ENCODE results near the gene LRRC2.
"Not testable (repeated sequence)": the region's sequence is repeated elsewhere in the genome, so short reads cannot be mapped to it uniquely, and the experiment has no call there.

LRRC2 gene

DNA sequence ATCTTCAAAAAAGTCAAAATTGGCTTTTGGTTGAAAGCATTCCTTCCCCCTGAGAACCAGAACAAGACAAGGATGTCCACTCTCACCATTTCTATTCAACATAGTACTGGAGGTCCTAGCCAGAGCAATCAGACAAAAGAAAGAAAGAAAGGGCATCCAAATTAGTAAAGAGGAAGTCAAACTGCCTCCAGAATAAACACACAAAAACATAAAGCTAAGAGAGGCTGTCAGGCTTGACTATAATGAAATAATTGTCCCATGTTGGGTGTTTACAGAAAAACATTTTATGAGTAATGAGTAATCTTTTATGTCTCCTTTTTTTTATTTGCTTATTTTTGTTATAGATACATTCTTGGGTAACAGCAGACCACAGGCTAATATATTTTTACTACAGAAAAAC is 27.9 kb upstream of the LRRC2 start:
- TF ChIP-seq, protein P1, sequence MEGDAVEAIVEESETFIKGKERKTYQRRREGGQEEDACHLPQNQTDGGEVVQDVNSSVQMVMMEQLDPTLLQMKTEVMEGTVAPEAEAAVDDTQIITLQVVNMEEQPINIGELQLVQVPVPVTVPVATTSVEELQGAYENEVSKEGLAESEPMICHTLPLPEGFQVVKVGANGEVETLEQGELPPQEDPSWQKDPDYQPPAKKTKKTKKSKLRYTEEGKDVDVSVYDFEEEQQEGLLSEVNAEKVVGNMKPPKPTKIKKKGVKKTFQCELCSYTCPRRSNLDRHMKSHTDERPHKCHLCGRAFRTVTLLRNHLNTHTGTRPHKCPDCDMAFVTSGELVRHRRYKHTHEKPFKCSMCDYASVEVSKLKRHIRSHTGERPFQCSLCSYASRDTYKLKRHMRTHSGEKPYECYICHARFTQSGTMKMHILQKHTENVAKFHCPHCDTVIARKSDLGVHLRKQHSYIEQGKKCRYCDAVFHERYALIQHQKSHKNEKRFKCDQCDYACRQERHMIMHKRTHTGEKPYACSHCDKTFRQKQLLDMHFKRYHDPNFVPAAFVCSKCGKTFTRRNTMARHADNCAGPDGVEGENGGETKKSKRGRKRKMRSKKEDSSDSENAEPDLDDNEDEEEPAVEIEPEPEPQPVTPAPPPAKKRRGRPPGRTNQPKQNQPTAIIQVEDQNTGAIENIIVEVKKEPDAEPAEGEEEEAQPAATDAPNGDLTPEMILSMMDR (IDR thresholded peaks at IDR 0.05; ENCODE audit: insufficient read depth, missing control alignments), result no peak
- DNase-seq (ENCODE audit: insufficient read length, low spot score), result no peak
- no peak for FAIRE-seq

DNA sequence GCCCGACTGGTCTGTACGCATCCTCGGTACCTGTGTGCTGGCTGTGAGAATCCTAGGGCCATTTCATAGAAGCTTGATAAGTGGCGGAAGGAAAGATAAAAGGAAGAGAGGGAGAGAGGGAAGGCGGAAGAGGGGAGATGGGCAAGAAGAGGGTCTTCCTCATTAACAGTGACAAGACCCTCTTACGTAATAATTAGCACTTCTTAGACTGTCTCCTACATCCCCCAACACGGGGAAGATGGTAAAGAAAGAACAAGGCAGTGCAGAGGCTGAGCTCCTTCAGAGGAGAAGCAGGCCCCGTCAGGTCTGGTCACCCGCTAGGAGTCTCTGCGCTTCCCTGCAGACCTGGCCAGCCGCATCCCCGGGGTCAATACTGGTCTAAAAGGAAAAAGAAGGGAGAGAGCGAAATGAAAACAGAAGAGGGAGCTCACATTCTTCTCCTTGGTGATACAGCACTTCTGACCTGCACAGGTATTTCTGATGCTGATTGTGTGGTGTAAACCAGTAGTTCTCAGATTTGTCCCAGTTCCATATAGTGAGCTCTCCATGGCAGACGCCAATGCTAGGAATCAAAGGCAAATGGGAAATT is 27.3 kb upstream of the LRRC2 start:
- DNase-seq (ENCODE audit: insufficient read length, low spot score) (no peak), FAIRE-seq (no peak)
- TF ChIP-seq, protein P1 (IDR thresholded peaks at IDR 0.05; ENCODE audit: insufficient read depth, missing control alignments), result no peak

DNA sequence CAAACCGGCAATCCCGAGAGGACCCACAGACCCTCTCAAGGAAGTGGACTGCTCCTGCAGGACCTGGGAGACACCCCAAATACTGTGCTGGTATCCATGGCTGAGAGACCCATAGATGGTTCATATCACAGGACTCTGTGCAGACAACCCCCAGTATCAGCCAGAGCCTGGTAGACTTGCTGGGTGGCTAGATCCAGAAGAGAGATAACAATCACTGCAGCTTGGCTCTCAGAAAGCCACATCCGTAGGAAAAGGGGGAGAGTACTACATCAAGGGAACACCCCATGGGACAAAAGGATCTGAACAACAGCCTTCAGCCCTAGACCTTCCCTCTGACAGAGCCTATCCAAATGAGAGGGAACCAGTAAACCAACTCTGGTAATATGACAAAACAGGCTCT is 21.2 kb upstream of the LRRC2 start:
- DNase-seq (ENCODE audit: insufficient read length, low spot score); FAIRE-seq: not testable (repeated sequence)

DNA sequence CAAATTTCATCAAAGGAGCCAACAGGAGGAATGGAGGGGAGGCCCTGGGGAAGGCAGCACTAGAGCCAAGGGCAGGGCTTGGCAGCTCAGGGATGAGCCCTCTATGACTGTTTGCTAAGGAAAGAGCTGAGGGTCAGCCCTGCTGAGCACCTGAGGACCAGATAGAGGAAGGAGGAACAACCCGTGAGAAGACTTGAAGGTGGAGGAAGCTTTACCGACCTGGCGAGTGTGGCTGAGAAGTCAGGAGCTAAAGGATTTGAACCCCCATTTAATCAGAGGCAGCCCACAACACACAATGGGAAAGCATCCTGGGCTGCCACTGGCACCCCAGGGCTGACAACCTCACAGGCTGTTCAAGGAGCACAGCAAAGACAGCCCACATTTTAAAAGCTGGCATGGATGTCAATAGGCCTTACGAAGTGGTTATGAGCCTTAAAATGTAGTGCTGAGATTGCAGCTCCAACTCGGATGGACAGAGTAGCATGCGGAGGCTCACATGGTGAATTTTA is 20.7 kb upstream of the LRRC2 start:
- TF ChIP-seq, protein P1 (IDR thresholded peaks at IDR 0.05; ENCODE audit: insufficient read depth, missing control alignments), result no peak
- FAIRE-seq, result no peak
- DNase-seq (ENCODE audit: insufficient read length, low spot score), result no peak

DNA sequence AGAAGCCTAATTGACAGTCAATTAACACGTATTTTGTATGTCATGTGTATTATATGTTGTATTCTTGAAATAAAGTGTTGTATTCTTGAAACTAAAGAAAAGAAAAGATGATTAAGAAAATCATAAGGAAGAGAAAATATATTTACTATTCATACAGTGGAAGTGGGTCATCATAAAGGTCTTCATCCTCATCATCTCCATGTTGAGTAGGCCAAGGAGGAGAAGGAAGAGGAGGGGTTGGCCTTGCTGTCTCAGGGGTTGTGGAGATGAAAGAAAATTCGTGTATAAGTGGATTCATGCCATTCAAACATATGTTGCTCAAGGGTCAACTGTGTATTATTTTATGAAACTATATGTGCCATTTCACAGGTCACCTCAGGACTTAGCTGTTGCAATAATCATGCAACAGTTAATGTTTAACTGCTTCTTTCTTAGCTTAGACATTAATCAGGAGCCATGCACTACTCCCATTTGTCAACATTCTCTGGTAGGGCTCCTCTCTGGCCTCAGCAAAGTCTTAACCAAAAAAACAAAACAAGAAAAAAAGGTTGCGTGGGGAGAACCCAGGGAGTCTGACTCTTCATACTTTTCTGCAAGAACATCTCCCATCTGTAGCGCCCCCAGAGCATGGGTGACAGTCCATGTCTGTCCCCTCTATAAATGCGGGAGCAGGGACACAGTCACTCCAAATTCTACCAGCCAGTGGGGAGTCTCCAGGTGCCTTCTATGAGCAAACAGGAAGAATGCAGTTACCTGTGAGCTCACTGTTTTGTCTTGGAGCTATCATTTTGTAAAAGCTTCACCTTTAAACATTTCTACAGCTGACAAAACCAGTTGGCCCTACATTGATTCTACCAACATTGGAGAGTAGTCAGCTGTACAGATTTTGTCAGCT is 19.9 kb upstream of the LRRC2 start:
- FAIRE-seq (no peak), DNase-seq (ENCODE audit: insufficient read length, low spot score) (no peak)
- TF ChIP-seq, protein P1 (IDR thresholded peaks at IDR 0.05; ENCODE audit: insufficient read depth, missing control alignments), result no peak

DNA sequence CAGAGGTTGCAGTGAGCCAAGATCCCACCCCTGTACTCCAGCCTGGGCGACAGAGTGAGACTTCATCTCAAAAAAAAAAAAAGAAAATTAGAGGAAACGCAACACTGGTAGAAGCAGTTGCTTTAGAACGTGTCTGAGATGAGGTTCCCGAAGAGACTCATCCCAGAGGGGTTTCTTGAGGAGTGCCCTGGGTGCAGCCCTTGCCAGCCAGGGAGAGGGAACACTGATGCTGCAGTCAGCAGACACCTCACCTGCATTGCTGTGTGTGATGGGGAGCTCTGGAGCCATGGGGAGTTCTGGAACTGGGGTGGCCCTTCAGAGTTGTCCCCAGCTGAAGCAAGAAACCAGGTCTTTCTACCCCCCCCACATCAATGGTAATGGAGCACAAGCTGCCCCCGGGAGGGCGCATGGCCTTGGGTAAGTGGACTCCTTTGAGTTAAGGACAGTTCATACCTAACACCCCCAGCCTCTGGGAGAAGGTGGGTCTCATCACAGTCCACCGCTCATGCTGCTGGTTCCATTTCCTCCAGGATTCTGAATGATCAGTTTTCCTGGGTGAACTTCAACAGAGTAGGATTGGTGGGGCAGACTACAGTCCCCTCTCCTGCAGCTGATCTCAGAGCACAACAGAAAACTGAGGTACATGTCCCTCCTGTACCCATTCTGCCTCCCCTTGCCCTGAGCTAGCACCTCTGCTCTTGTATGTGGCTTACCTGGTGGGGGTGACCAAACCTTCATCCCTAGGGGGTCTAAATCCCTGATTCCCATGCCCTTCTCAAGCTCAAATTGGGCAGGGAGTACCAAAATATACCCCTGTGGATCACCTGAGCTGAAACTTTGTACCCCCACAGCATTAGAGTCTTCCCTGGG is 18.7 kb upstream of the LRRC2 start:
- DNase-seq (ENCODE audit: insufficient read length, low spot score) (no peak), FAIRE-seq (no peak)
- TF ChIP-seq, protein P1 (IDR thresholded peaks at IDR 0.05; ENCODE audit: insufficient read depth, missing control alignments), result no peak

DNA sequence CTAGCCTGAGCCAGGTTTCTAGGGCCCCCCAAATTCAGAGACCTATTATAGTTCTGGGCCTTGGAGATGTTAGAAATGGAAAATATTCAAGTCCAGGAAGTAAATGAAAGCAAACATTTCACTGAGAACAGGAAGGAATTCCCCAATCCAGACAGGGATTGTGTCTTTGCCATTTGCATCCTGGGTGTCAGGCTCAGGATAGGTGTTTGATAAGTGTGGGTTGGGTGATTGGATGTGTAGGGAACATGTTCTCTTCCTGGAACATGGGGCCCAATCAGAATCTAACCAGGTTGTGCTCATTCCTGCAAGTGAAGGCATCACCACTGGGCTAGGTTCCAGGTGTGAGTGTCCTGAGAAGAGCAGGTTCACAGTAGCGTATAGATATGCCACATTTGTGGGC is 14.6 kb upstream of the LRRC2 start:
- no peak for FAIRE-seq
- DNase-seq (ENCODE audit: insufficient read length, low spot score), result no peak
- TF ChIP-seq, protein P1 (IDR thresholded peaks at IDR 0.05; ENCODE audit: insufficient read depth, missing control alignments), result no peak

All from D721Med (cell line).